GM21825 (cell line): Measurements from ENCODE around the gene SPIRE1.
"Not testable (repeated sequence)": the region's sequence is repeated elsewhere in the genome, so short reads cannot be mapped to it uniquely, and the experiment has no call there.

Experiments used
- ATAC-seq: cut with Tn5 transposase; IDR thresholded peaks from one replicate; pipeline ENCODE4 v1.9.1; 2021; ENCODE audit warnings: mild to moderate bottlenecking, moderate library complexity; ENCODE audit not compliant: unreplicated experiment

Gene SPIRE1

DNA sequence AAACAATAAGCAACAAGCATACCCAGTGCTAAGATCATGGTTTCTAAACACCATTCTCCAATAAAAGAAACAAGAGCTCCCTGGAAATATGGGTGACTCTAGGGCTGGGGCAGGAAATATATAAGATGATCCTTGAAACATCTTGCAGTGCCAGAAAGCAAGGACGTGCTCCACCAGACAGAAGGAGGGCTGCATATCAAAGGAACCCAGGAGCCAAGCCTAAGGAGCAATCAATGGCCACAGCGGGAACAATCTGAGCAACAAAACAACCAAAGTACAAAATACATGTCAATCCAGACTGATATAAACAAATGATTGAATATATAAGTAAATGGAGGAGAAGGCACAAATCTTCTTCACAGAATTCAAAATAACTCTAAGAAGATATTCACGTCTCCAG is 10.1 kb downstream of the SPIRE1 start:
- no peak for ATAC-seq

DNA sequence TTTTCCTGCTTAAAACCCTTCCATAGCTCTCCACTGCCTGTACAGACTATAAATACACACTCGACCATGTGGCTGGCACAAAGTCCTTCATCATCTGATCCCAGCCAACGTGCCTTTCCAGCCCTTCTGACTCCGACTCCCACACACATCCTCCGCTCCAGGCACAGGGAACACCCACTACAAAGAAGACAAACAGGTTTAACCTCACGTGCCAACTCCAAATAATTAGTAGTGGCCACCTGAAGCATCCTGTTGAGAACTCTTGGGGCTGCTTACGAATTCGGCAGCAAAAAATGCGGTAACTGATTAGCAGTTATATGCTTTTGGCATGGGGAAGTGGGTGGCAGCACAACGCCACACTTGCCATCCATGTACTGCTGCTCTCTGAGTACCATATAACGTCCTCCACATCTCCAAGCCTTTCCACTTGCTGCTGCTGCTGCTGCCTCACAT is 12.1 kb downstream of the SPIRE1 start:
- ATAC-seq = no peak

DNA sequence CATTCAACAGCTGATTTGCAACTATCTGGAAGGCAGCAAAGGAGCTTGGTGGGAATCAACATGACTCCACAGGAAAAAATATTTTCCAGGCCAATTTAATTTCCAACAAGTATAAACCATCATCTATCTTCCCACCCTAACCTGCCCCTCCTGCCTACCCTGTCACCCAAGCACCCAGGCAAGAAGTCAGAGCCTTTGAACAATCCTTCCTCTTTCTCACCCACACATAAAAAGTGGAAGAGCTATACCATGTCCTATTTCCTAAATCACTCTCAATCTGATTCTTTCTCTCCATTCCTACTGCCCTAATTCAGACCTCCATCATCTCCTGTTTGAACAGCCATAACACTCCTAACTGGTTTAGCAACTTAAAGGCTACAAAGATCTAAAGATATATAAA is 12.7 kb downstream of the SPIRE1 start:
- no peak for ATAC-seq

DNA sequence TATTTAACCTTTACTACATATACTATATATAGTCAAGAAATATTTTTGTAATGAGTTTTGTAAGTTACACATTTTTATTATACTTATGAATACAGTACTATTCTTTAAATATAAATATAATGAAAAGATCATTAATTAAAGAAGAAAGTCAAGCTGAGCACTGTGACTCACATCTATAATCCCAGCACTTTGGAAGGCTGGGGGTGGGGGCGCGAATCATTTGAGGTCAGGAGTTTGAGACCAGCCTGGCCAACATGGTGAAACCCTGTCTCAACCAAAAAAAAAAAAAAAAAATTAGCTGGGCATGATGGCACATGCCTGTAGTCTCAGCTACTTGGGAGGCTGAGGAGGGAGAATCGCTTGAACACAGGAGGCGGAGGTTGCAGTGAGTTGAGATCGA is 14.2 kb downstream of the SPIRE1 start:
- ATAC-seq = not testable (repeated sequence)

DNA sequence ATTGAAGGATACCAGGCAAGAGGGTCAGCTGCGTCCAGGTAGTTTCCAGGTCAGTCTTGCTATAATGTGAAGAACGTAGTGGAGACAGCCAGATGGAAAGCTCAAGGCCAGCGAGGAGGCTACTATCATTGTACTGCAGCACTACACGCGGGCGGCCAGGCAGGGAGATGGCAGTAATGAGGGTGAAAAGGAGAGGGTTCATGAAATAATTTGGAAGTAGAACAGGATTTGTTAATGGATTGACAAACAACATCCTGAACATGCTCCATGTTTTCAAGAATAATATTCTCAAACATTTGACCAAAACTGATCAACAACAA is 17.1 kb downstream of the SPIRE1 start:
- no peak for ATAC-seq

DNA sequence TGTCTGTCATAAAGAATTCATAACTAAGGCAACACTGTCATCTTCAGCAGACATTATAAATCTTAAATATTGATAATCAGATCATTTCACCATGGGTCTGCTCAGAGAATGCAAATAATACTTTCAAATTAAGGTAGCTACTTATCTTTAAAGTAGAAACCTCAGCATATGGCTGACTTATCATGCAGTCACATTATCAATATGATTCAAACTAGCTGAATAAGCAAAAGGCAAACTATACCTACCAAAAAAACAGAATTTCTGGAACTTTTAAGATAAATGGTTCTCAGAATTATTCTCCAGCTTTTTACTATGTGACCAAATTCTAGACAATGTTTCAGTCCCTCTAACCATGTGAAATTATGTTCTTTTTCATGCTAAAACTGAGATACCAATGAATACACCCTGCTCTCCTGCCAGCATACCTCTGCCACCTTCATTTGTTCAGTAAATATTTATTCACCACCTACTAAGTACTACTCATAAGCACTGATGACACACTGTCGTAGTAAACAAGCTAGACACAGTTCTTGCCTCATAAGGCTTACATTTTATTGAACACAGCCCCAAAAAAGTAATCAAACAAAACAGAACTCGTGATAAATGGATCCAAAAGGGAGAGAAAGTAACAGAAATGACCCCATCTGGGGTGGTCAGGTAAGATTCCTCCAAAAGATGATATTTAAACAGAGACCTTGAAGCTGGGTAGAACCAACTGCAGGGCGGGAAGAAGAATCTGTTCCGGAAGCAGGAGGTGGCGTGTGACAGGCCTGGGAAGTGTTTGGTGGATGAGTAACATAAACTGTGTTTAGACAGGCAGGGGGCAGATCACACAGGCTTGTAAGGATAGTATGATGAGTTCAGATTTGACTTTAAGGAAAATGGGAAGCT is 17.7 kb downstream of the SPIRE1 start:
- ATAC-seq = no peak

DNA sequence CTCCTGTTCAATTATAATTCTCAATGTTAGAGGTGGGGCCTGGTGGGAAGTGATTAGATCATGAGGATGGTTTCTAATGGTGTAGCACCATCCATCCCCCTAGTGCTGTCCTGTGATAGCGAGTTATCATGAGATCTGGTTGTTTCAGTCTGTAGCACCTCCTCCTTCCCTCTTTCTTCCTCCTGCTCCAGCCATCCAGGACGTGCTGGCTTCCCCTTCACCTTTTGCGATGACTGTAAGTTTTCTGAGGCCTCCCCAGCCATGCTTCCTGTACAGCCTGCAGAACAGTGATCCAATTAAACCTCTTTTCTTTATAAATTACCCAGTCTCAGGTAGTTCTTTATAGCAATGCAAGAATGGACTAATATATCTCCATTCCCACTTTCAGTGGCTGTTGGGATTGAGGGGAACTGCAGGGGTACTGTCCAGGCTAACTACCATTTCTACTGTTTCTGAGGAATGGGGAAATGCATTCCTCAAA is 19.2 kb downstream of the SPIRE1 start:
- no peak for ATAC-seq

DNA sequence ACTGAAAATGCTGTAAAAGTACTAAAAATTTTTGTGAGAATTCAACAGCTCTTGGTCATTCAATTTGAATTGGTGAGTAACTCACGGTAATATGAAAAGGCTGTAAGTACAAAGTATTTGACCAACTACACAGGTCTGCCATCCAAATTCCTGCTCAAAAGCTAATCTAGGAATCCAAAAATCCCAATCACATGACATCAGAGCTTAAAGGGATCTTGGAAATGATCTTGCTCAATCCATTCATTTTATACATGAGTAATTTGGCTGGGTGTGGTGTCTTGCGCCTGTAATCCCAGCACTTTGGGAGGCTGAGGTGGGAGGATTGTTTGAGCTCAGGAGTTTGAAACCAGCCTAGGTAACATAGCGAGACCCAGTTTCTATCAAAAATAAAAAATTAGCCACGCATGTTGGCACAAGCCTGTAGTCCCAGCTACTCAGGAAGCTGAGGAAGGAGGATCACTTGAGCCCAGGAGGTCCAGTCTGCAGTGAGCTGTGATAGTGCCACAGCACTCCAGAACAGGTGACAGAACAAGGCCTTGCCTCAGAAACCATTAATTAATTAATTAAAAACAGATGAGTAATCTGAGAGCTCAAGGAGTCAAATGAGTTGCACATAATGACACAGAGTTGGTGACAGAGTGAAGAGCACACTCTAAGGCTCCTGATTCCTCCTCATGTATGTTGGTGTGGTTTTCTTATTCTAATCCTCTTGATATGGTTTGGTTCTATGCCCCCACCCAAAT is 19.8 kb downstream of the SPIRE1 start:
- no peak for ATAC-seq

DNA sequence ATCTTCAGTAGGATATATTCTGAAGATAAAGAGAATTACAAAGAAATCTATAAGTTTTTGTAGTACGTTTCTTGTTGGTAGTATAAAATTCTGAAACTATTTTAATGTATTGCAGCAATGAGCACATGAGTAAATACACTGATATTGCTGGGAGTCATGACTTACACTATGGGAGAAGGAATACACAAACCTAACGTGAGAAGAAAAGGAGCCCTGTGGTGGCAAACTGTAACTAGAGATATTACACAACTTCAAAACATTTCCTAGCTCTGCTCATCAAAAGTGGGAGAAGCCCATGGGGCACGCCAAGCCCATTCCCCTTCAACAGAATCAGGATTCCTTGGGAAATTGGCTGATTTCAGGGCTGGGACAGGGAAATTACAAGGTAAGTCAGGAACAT is 20.5 kb downstream of the SPIRE1 start:
- ATAC-seq = no peak

DNA sequence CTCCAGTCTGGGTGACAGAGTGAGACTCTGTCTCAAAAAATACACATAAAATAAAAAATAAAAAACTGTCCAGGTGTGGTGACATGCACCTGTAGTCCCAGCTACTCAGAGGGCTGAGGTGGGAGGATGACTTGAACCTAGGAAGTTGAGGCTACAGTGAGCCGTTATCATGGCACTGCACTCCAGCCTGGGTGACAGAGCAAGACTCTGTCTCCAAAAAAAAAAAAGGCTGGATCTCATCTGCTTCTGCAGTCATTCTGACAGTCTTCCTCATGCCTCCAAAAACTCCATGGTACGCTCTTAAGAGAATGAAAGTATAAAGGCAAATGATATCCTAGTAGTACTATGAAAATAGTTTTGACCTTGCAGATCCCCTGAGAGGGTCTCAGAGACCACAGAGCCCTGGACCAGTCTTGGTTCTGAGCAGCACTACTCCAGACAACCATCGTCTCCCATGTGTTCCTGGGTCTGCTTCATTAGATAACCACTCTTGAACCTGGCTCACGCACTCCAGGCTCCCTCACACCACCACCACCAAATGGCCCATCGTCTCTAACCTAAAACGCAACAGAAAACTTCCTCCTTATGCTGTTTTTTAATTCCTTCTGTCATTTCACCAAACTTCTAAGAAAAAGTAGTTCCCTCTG is 26.0 kb downstream of the SPIRE1 start:
- no peak for ATAC-seq

DNA sequence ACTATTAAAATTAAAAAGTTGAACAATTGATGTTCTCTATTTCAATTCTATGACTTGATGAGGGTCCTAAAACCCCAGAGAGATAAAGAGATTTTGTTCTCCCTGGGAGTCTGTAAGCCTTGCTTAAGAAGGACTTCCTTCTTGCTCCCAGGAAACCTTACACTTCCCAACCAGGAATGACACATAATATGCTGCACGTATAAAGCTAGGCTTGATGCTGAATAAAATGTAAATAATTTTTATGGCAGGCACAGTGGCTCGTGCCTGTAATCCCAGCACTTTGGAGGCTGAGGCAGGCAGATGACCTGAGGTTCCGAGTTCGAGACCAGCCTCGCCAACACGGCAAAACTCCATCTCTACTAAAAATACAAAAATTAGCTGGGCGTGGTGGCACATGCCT is 27.8 kb downstream of the SPIRE1 start:
- no peak for ATAC-seq

DNA sequence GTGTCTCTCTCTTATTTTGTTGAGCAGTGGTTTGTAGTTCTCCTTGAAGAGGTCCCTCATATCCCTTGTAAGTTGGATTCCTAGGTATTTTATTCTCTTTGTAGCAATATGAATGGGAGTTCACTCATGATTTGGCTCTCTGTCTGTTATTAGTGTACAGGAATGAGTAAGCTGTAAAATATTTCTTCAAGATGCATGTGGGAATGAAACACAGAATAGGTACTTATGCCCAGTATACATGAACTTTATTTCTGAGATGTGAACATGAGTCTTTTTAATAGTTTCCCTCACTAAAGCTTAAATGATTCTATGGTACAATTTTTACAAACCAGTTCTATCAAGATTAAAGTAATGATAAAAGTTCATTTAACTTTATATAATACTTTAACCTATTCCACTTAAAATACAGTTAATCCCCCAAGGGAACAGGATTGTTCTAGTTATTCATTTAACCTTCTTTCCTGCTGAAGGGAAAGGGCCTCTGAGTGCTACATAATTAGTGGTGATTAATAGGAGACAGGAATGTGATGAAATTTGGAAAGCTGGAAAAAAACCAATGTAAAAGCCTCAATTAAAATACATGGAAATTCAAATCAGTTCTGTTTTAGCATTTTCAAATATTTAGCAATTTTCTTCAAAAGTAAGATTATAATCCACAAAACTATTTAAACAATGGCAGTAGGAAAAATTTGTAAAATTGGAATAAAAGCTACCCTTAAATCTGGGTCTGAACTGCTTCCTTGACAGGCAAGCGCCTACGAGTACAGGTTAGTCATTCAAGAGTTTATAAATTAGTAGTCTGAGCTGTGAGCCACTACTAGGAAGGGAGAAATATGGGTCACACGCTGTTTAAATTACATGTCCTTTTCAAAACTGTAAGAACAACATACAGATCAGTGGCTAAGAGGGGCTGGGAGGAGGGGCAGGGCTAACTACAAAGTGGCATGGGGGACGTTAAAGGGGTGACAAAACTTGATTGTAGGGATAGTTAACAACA is 28.9 kb downstream of the SPIRE1 start:
- ATAC-seq = no peak

DNA sequence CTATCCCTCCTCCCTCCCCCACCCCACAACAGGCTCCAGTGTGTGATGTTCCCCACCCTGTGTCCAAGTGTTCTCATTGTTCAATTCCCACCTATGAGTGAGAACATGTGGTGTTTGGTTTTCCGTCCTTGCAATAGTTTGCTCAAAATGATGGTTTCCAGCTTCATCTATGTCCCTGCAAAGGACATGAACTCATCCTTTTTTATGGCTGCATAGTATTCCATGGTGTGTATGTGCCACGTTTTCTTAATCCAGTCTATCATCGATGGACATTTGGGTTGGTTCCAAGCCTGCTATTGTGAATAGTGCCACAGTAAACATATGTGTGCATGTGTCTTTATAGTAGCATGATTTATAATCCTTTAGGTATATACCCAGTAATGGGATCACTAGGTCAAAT is 30.7 kb downstream of the SPIRE1 start:
- not testable (repeated sequence) for ATAC-seq

DNA sequence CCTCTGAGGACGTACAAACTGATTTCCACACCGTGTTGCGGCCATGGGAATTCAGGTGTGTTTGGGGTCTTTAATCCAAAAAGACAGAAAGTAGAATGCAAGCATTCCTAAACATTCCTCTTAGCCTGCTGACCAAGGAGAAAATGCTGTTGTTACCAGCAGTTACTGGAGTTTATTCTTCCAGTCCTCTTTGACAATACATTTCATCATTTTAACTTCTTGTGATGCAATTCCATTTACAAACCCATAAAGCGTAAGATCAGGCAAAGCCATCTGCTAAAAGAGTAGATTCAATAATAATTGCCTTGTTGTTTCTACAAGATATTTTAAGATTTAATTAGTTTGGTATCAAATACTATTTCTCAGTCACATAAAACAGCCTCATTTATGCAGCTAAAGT is 32.7 kb downstream of the SPIRE1 start:
- ATAC-seq = no peak

DNA sequence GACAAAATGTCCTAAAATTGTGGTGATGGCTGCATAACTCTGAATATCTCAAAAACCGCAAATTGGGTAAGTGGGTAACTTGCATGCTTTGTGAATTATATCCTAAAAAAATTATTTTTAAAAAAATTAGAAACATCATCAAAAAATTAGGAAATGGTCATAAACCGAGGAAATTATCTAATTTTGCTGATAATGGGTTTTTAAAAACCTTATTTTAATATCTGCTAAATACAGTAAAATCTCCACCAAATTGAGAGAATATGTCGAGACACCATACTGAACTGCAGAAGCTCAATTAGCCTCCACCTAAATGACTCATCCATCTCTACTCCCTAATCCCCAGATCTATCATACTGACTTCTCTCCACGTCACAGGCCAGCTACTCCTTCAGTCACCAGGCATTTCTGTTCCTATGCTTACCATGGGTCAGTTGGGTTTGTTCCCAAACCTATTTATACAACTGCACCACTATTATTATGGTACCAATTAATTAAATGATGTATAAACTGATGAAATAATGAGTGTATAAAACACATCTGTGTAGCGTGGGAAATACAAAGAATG is 36.1 kb downstream of the SPIRE1 start:
- ATAC-seq = no peak

DNA sequence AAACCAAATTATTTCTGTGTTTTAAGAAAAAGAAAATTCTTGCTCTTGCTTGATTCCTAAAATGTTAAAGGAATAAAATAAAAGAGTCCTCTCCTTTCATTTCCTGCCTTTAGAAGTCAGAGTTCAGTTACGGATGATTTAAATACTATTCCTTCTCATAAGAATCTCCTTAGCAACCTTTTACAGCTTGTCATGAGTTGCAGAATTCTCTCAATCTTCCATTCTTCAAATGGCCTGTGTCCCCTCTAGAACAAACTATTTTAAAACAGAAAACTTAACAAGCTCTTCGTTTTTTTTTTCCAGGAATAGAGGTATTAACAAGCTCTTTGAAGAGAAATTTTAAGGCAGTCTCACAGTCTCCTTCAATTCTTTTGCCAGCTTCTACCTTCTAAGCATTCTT is 42.2 kb downstream of the SPIRE1 start:
- no peak for ATAC-seq

DNA sequence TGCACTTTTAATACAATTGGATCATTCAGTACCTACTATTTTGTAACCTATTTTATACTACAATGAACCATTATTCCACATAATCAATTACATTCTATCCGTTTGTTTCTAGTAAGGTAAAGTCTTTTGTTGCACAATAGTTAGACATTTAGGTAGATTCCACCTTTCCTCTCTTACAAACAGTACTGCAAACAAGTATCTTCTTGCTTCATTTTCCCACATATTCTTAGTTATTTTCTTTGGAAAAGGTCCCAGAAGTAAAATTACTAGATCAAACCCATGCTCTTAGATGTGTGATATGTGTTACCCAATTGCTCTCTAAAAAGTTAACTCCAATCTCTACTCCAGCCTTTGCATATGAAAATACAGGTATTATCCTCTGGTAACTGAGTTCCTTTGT is 49.6 kb downstream of the SPIRE1 start:
- ATAC-seq = no peak

DNA sequence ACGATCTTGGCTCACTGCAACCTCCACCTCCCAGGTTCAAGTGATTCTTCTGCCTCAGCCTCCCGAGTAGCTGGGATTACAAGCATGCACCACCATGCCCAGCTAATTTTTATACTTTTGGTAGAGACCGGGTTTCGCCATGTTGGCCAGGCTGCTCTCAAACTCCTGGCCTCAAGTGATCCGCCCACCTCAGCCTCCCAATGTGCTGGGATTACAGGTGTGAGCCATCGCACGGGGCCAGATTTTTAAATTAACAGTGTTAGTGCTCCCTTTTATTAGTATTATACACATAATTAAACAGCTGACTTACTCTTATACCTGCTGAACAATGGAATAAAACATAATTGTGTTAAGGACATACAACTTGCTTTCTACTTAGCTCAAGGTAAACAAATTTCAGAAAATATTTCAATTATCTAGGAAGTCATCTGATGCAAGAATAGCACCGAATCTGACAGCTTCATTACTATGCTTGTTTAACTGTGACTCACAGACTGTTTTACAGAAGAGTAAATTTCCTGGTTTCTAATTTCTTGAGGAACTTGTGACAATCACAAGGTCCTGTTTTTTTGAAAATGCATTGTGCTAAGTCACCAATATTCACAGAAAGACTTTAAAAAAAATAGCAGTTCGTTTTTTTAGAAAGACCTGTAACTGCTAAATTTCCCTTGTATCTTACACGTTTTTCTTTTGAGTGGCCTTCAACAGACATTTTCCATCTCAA is 51.2 kb downstream of the SPIRE1 start:
- no peak for ATAC-seq

DNA sequence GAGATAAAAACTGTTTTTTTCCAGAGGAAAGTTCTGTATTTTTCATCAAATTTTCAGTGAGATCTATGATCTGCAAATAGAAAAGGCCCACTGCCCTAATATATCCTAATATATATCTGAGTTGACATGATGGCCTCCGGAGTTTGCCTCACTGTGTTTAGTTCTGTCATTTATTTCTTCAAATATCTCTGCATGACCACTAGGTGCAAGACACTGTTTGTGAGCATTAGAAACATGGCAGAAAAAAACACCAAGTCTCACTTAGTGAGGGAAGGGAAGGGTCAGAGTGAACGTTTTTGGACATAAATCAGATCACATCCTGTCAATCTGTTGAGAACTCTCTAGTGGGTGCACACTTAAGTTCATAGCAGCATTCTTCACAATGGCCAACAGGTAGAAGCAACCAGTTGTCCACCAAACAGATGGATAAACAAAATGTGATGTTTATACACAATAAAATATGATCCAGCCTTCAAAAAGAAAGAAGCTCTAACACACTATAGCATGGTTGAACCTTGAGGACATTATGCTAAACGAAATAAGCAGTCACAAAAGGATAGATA is 53.4 kb downstream of the SPIRE1 start:
- no peak for ATAC-seq
